Measurements from ENCODE around the gene HTT.

HTT gene

GRCh38 chr4:3116955-3117354 lies 42.5 kb downstream of the HTT start:
- no peak overlapping the region for H3K9ac ChIP-seq (ENCODE audit: low read depth, low read length)
- no peaks in the 10 kb centered on the region for H3K4me1 ChIP-seq (ENCODE audit: control insufficient read depth, insufficient read depth, low read length)
- no peak overlapping the region for H3K4me3 ChIP-seq (ENCODE audit: low read depth, low read length)
- H3K36me3 ChIP-seq (ENCODE audit: control insufficient read depth, insufficient read depth, low read length): peaks cover 43% of the 10 kb centered on the region
- no peaks in the 10 kb centered on the region for H3K27me3 ChIP-seq (ENCODE audit: control insufficient read depth, insufficient read depth, low read length)
- H3K9me3 ChIP-seq (ENCODE audit: control insufficient read depth, insufficient read depth, low read length): no peaks in the 10 kb centered on the region

- no peak overlapping the region for H3K4me3 ChIP-seq (ENCODE audit: low read depth, low read length)
- no peaks in the 10 kb centered on the region for H3K4me1 ChIP-seq (ENCODE audit: control insufficient read depth, insufficient read depth, low read length)
- no peak overlapping the region for H3K9ac ChIP-seq (ENCODE audit: low read depth, low read length)
- peaks cover 39% of the 10 kb centered on the region for H3K36me3 ChIP-seq (ENCODE audit: control insufficient read depth, insufficient read depth, low read length)
- H3K27me3 ChIP-seq (ENCODE audit: control insufficient read depth, insufficient read depth, low read length): no peaks in the 10 kb centered on the region
- no peaks in the 10 kb centered on the region for H3K9me3 ChIP-seq (ENCODE audit: control insufficient read depth, insufficient read depth, low read length)
These were observed 43.8 kb downstream of the HTT start for GRCh38 chr4:3118312-3118711.

GRCh38 chr4:3119464-3119863 lies 45.0 kb downstream of the HTT start:
- Histone ChIP-seq H3K9me3 (ENCODE audit: control insufficient read depth, insufficient read depth, low read length) (no peaks in the 10 kb centered on the region), H3K4me3 (ENCODE audit: low read depth, low read length) (no peak overlapping the region), H3K36me3 (ENCODE audit: control insufficient read depth, insufficient read depth, low read length) (peaks cover 34% of the 10 kb centered on the region), H3K4me1 (ENCODE audit: control insufficient read depth, insufficient read depth, low read length) (no peaks in the 10 kb centered on the region), H3K9ac (ENCODE audit: low read depth, low read length) (no peak overlapping the region), H3K27me3 (ENCODE audit: control insufficient read depth, insufficient read depth, low read length) (no peaks in the 10 kb centered on the region)

GRCh38 chr4:3121110-3121509 lies 46.6 kb downstream of the HTT start:
- Histone ChIP-seq H3K27me3 (ENCODE audit: control insufficient read depth, insufficient read depth, low read length) (no peaks in the 10 kb centered on the region), H3K9ac (ENCODE audit: low read depth, low read length) (no peak overlapping the region), H3K36me3 (ENCODE audit: control insufficient read depth, insufficient read depth, low read length) (peaks cover 25% of the 10 kb centered on the region), H3K9me3 (ENCODE audit: control insufficient read depth, insufficient read depth, low read length) (no peaks in the 10 kb centered on the region), H3K4me3 (ENCODE audit: low read depth, low read length) (no peak overlapping the region), H3K4me1 (ENCODE audit: control insufficient read depth, insufficient read depth, low read length) (no peaks in the 10 kb centered on the region)

GRCh38 chr4:3121596-3121995 lies 47.1 kb downstream of the HTT start:
- H3K4me3 ChIP-seq (ENCODE audit: low read depth, low read length): no peak overlapping the region
- H3K4me1 ChIP-seq (ENCODE audit: control insufficient read depth, insufficient read depth, low read length): no peaks in the 10 kb centered on the region
- H3K9ac ChIP-seq (ENCODE audit: low read depth, low read length): no peak overlapping the region
- no peaks in the 10 kb centered on the region for H3K27me3 ChIP-seq (ENCODE audit: control insufficient read depth, insufficient read depth, low read length)
- H3K36me3 ChIP-seq (ENCODE audit: control insufficient read depth, insufficient read depth, low read length): peaks cover 20% of the 10 kb centered on the region
- no peaks in the 10 kb centered on the region for H3K9me3 ChIP-seq (ENCODE audit: control insufficient read depth, insufficient read depth, low read length)

- H3K9me3 ChIP-seq (ENCODE audit: control insufficient read depth, insufficient read depth, low read length): no peaks in the 10 kb centered on the region
- H3K27me3 ChIP-seq (ENCODE audit: control insufficient read depth, insufficient read depth, low read length): no peaks in the 10 kb centered on the region
- no peak overlapping the region for H3K9ac ChIP-seq (ENCODE audit: low read depth, low read length)
- no peaks in the 10 kb centered on the region for H3K4me1 ChIP-seq (ENCODE audit: control insufficient read depth, insufficient read depth, low read length)
- H3K4me3 ChIP-seq (ENCODE audit: low read depth, low read length): no peak overlapping the region
- peaks cover 19% of the 10 kb centered on the region for H3K36me3 ChIP-seq (ENCODE audit: control insufficient read depth, insufficient read depth, low read length)
These were observed 47.6 kb downstream of the HTT start for GRCh38 chr4:3122081-3122563.

- H3K4me1 ChIP-seq (ENCODE audit: control insufficient read depth, insufficient read depth, low read length): no peaks in the 10 kb centered on the region
- H3K9ac ChIP-seq (ENCODE audit: low read depth, low read length): no peak overlapping the region
- H3K9me3 ChIP-seq (ENCODE audit: control insufficient read depth, insufficient read depth, low read length): no peaks in the 10 kb centered on the region
- peaks cover 20% of the 10 kb centered on the region for H3K36me3 ChIP-seq (ENCODE audit: control insufficient read depth, insufficient read depth, low read length)
- H3K27me3 ChIP-seq (ENCODE audit: control insufficient read depth, insufficient read depth, low read length): no peaks in the 10 kb centered on the region
- no peak overlapping the region for H3K4me3 ChIP-seq (ENCODE audit: low read depth, low read length)
These were observed 48.7 kb downstream of the HTT start for GRCh38 chr4:3123181-3123671.

GRCh38 chr4:3124070-3124767 lies 49.7 kb downstream of the HTT start:
- Histone ChIP-seq H3K9me3 (ENCODE audit: control insufficient read depth, insufficient read depth, low read length) (no peaks in the 10 kb centered on the region), H3K4me3 (ENCODE audit: low read depth, low read length) (no peak overlapping the region), H3K36me3 (ENCODE audit: control insufficient read depth, insufficient read depth, low read length) (peaks cover 22% of the 10 kb centered on the region), H3K27me3 (ENCODE audit: control insufficient read depth, insufficient read depth, low read length) (no peaks in the 10 kb centered on the region), H3K4me1 (ENCODE audit: control insufficient read depth, insufficient read depth, low read length) (no peaks in the 10 kb centered on the region), H3K9ac (ENCODE audit: low read depth, low read length) (no peak overlapping the region)

GRCh38 chr4:3127112-3127511 lies 52.6 kb downstream of the HTT start:
- Histone ChIP-seq H3K9ac (ENCODE audit: low read depth, low read length) (no peak overlapping the region), H3K4me3 (ENCODE audit: low read depth, low read length) (no peak overlapping the region), H3K36me3 (ENCODE audit: control insufficient read depth, insufficient read depth, low read length) (peaks cover 26% of the 10 kb centered on the region), H3K27me3 (ENCODE audit: control insufficient read depth, insufficient read depth, low read length) (no peaks in the 10 kb centered on the region), H3K4me1 (ENCODE audit: control insufficient read depth, insufficient read depth, low read length) (no peaks in the 10 kb centered on the region), H3K9me3 (ENCODE audit: control insufficient read depth, insufficient read depth, low read length) (no peaks in the 10 kb centered on the region)

GRCh38 chr4:3128058-3128457 lies 53.6 kb downstream of the HTT start:
- Histone ChIP-seq H3K36me3 (ENCODE audit: control insufficient read depth, insufficient read depth, low read length) (peaks cover 29% of the 10 kb centered on the region), H3K27me3 (ENCODE audit: control insufficient read depth, insufficient read depth, low read length) (no peaks in the 10 kb centered on the region), H3K4me3 (ENCODE audit: low read depth, low read length) (no peak overlapping the region), H3K9me3 (ENCODE audit: control insufficient read depth, insufficient read depth, low read length) (no peaks in the 10 kb centered on the region), H3K9ac (ENCODE audit: low read depth, low read length) (no peak overlapping the region), H3K4me1 (ENCODE audit: control insufficient read depth, insufficient read depth, low read length) (no peaks in the 10 kb centered on the region)

GRCh38 chr4:3128976-3129375 lies 54.5 kb downstream of the HTT start:
- no peaks in the 10 kb centered on the region for H3K9me3 ChIP-seq (ENCODE audit: control insufficient read depth, insufficient read depth, low read length)
- H3K36me3 ChIP-seq (ENCODE audit: control insufficient read depth, insufficient read depth, low read length): peaks cover 29% of the 10 kb centered on the region
- no peak overlapping the region for H3K4me3 ChIP-seq (ENCODE audit: low read depth, low read length)
- H3K9ac ChIP-seq (ENCODE audit: low read depth, low read length): no peak overlapping the region
- no peaks in the 10 kb centered on the region for H3K27me3 ChIP-seq (ENCODE audit: control insufficient read depth, insufficient read depth, low read length)
- H3K4me1 ChIP-seq (ENCODE audit: control insufficient read depth, insufficient read depth, low read length): no peaks in the 10 kb centered on the region

- Histone ChIP-seq H3K36me3 (ENCODE audit: control insufficient read depth, insufficient read depth, low read length) (peaks cover 34% of the 10 kb centered on the region), H3K27me3 (ENCODE audit: control insufficient read depth, insufficient read depth, low read length) (no peaks in the 10 kb centered on the region), H3K9ac (ENCODE audit: low read depth, low read length) (no peak overlapping the region), H3K9me3 (ENCODE audit: control insufficient read depth, insufficient read depth, low read length) (no peaks in the 10 kb centered on the region), H3K4me1 (ENCODE audit: control insufficient read depth, insufficient read depth, low read length) (no peaks in the 10 kb centered on the region), H3K4me3 (ENCODE audit: low read depth, low read length) (no peak overlapping the region)
These were observed 55.7 kb downstream of the HTT start for GRCh38 chr4:3130201-3130600.
